ENCODE measurements around the gene SMO. TPM values are rescaled to one million over a fixed set of nuclear protein-coding genes. Genes with fewer than 3 reads are reported as not detected.

SMO gene
- total and polyA plus RNA-seq, 9 of the 15 experiments (the other 6 are each of a cell fraction or from before 2014, with no cell fraction given), result 0.05 to 0.13 (median 0.10) TPM; not detected in 5

DNA sequence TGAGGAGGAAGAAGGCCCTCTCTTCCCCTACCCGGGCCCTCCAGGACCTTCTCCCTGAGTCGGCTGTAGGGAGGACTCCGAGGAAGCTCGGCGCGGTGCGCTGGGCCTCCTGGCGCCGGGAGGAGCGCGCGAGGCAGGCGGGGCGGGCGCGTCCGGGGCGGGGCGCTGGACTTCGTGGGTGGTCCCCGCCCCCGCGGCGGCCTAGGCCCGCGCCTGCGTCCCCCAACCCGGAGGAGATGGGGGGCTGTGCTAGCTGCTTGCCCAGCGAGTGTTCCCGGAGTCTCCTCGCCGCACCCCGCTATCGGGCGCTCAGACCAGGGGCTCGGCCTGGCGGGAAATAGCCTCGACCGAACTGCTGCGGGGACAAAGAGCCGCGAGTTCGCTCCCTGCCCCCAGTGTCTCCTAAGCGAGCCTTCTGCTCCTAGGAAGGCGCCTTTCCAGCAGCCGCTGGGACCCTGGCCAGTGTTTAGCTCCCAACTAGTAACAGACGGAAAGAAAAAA is 19.2 kb upstream of the SMO start (continued):
- TF ChIP-seq CBX8 (IDR thresholded peaks at IDR 0.05; ENCODE audit: borderline replicate concordance, extremely low read depth, low read depth, low read length, poor library complexity, severe bottlenecking) (no peak), NCOA4 (IDR thresholded peaks at IDR 0.05; ENCODE audit: partially characterized antibody) (no peak), ARID1B (IDR thresholded peaks at IDR 0.05) (no peak), RBFOX2 (IDR thresholded peaks at IDR 0.05; ENCODE audit: low read depth, low read length) (peak; percentile 63), POU5F1 (IDR thresholded peaks at IDR 0.05; ENCODE audit: borderline replicate concordance, low read depth, low read length, partially characterized antibody) (no peak), JUNB (CRISPR knock-in tag; conservative IDR thresholded peaks at IDR 0.05) (no peak), ZNF316 (IDR thresholded peaks at IDR 0.05) (no peak)
- TF ChIP-seq, protein P1, sequence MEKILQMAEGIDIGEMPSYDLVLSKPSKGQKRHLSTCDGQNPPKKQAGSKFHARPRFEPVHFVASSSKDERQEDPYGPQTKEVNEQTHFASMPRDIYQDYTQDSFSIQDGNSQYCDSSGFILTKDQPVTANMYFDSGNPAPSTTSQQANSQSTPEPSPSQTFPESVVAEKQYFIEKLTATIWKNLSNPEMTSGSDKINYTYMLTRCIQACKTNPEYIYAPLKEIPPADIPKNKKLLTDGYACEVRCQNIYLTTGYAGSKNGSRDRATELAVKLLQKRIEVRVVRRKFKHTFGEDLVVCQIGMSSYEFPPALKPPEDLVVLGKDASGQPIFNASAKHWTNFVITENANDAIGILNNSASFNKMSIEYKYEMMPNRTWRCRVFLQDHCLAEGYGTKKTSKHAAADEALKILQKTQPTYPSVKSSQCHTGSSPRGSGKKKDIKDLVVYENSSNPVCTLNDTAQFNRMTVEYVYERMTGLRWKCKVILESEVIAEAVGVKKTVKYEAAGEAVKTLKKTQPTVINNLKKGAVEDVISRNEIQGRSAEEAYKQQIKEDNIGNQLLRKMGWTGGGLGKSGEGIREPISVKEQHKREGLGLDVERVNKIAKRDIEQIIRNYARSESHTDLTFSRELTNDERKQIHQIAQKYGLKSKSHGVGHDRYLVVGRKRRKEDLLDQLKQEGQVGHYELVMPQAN (IDR thresholded peaks at IDR 0.05; ENCODE audit: borderline replicate concordance), result no peak
- TF ChIP-seq, protein P2, sequence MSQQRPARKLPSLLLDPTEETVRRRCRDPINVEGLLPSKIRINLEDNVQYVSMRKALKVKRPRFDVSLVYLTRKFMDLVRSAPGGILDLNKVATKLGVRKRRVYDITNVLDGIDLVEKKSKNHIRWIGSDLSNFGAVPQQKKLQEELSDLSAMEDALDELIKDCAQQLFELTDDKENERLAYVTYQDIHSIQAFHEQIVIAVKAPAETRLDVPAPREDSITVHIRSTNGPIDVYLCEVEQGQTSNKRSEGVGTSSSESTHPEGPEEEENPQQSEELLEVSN (IDR thresholded peaks at IDR 0.05; ENCODE audit: borderline replicate concordance in 1 of 2, extremely low read depth in 1 of 2, insufficient read depth in 1 of 2, insufficient read length in 1 of 2, low read depth in 1 of 2, low read length in 1 of 2, poor library complexity in 1 of 2, severe bottlenecking in 1 of 2), result peak; percentile 77 to 94
- TF ChIP-seq, protein P3, sequence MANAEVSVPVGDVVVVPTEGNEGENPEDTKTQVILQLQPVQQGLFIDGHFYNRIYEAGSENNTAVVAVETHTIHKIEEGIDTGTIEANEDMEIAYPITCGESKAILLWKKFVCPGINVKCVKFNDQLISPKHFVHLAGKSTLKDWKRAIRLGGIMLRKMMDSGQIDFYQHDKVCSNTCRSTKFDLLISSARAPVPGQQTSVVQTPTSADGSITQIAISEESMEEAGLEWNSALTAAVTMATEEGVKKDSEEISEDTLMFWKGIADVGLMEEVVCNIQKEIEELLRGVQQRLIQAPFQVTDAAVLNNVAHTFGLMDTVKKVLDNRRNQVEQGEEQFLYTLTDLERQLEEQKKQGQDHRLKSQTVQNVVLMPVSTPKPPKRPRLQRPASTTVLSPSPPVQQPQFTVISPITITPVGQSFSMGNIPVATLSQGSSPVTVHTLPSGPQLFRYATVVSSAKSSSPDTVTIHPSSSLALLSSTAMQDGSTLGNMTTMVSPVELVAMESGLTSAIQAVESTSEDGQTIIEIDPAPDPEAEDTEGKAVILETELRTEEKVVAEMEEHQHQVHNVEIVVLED (CRISPR knock-in tag; IDR thresholded peaks at IDR 0.05), result no peak
- TF ChIP-seq, protein P4, sequence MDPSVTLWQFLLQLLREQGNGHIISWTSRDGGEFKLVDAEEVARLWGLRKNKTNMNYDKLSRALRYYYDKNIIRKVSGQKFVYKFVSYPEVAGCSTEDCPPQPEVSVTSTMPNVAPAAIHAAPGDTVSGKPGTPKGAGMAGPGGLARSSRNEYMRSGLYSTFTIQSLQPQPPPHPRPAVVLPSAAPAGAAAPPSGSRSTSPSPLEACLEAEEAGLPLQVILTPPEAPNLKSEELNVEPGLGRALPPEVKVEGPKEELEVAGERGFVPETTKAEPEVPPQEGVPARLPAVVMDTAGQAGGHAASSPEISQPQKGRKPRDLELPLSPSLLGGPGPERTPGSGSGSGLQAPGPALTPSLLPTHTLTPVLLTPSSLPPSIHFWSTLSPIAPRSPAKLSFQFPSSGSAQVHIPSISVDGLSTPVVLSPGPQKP (CRISPR knock-in tag; IDR thresholded peaks at IDR 0.05), result no peak
- TF ChIP-seq, protein P5, sequence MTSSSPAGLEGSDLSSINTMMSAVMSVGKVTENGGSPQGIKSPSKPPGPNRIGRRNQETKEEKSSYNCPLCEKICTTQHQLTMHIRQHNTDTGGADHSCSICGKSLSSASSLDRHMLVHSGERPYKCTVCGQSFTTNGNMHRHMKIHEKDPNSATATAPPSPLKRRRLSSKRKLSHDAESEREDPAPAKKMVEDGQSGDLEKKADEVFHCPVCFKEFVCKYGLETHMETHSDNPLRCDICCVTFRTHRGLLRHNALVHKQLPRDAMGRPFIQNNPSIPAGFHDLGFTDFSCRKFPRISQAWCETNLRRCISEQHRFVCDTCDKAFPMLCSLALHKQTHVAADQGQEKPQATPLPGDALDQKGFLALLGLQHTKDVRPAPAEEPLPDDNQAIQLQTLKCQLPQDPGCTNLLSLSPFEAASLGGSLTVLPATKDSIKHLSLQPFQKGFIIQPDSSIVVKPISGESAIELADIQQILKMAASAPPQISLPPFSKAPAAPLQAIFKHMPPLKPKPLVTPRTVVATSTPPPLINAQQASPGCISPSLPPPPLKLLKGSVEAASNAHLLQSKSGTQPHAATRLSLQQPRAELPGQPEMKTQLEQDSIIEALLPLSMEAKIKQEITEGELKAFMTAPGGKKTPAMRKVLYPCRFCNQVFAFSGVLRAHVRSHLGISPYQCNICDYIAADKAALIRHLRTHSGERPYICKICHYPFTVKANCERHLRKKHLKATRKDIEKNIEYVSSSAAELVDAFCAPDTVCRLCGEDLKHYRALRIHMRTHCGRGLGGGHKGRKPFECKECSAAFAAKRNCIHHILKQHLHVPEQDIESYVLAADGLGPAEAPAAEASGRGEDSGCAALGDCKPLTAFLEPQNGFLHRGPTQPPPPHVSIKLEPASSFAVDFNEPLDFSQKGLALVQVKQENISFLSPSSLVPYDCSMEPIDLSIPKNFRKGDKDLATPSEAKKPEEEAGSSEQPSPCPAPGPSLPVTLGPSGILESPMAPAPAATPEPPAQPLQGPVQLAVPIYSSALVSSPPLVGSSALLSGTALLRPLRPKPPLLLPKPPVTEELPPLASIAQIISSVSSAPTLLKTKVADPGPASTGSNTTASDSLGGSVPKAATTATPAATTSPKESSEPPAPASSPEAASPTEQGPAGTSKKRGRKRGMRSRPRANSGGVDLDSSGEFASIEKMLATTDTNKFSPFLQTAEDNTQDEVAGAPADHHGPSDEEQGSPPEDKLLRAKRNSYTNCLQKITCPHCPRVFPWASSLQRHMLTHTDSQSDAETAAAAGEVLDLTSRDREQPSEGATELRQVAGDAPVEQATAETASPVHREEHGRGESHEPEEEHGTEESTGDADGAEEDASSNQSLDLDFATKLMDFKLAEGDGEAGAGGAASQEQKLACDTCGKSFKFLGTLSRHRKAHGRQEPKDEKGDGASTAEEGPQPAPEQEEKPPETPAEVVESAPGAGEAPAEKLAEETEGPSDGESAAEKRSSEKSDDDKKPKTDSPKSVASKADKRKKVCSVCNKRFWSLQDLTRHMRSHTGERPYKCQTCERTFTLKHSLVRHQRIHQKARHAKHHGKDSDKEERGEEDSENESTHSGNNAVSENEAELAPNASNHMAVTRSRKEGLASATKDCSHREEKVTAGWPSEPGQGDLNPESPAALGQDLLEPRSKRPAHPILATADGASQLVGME (CRISPR knock-in tag; IDR thresholded peaks at IDR 0.05), result no peak

Data from K562 (cell line).